GM19351 (cell line): ENCODE results near the gene CD37.

ENCODE experiments used
- ATAC-seq: cut with Tn5 transposase; IDR thresholded peaks from one replicate; pipeline ENCODE4 v1.9.1; 2021; ENCODE audit warnings: mild to moderate bottlenecking, moderate library complexity; ENCODE audit not compliant: unreplicated experiment

Gene CD37

GRCh38 chr19:49344505-49345423 lies 9.6 kb downstream of the CD37 start:
- no peak for ATAC-seq

DNA sequence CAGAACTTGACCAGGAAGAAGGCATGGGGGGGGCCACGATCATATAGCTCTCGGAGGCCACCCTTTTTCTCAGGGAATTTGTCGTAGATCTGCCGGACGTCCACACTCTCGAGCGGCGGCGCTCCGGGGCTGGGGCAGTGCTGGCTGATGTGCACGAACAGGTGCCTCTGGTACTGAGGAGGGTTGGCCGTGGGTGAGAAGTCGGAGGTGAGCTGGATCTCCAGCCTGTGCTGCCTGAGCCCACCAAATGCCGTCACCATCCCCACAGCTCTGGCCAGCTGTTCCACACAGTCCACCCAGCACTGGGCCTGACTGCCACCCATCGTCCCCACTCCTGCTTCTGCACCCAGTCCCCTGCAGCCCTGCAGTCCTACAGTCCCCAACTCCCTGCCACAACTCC lies 12.0 kb downstream of the CD37 start:
- no peak for ATAC-seq

GRCh38 chr19:49347835-49348234 lies 12.6 kb downstream of the CD37 start:
- no peak for ATAC-seq

DNA sequence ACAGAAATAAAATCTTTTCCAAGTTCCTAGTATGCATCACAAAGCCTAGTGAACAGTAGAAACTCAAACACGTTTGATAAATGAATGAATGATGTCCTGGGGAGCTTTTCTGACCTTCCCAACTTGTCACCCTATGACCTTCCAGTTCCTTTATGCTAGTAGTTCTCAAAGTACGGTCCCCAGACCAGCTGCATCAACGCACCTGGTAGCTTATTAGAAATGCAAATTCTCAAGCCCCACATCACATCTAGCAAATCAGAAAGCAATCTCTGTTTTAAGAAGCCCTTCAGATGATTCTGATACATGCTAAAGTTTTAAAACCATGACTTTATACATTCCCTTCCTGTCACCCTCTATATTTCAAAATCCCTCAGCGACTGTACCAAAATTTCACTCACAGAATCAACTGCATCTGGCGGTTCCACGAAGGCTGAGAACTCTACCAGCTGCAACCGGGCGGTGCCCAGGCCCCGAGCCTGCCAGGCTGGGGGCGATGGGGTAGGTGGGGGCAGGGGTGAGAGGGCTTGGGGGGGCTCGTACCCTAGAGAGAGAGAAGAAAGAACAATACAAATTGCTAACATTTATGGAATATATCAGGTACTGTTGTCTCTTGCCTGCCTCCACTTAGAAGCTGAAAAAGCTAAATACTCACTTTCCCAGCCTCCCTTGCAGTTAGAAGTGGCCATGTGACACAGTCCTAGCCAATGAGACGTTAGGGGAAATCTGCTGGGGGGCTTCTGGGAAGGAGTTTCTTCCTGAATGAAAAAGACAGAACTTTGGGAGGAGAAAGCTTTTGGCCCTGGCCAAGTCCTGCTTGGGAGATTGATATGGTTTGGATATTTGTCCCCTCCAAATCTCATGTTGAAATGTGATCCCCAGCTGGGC lies 13.3 kb downstream of the CD37 start:
- ATAC-seq, result no peak

GRCh38 chr19:49349567-49349966 lies 14.4 kb downstream of the CD37 start:
- ATAC-seq, result no peak

DNA sequence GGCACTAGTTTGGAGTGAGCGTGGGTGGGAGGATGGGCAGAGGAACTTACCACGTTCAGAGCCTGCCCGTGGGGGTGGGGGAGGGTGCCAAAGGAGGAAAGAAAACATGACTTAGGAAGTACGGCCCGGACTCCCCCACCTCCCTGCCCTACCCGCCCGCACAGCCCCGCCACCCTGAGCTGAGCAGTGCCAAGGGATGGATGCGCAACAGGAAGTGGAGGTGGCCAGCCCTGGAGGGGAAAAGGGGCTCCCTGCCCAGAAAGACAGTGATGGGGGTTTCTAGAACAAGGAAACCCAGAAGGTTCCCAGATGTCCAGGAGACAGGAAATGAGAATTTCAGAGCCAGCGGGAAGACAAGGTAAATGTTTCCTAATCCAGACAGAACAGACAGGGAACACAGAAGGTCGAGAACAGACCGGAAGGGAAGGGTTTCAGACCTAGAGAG lies 20.7 kb downstream of the CD37 start:
- ATAC-seq, result no peak

DNA sequence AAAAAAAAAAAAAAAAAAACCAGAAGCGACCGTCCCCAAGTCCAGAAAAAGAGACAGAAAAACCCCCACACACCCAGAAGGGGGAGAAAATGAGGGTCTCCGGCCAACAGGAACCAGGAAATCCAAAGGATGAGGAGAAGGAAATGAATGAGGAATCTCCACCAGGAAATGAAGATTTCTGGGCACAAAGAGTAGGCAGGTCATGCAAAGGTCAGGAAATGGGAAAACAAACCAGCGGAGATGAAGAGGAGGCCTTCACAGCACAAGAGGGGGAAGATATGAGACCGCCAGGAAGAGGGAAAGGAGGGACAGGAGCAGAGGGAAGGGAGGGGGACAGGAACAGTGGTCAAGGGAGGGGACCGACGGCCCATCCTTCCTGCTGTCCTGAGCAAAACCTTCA lies 21.2 kb downstream of the CD37 start:
- ATAC-seq, result no peak

GRCh38 chr19:49357186-49357585 lies 22.0 kb downstream of the CD37 start:
- no peak for ATAC-seq

- no peak for ATAC-seq
Observed at GRCh38 chr19:49359851-49360820, 24.9 kb downstream of the CD37 start.

- ATAC-seq, result no peak
Observed at GRCh38 chr19:49361438-49362047, 26.3 kb downstream of the CD37 start.

- no peak for ATAC-seq
Observed at GRCh38 chr19:49362048-49362928, 27.1 kb downstream of the CD37 start, which contains the start of gene TEAD2. TSS of gene TEAD2 (minus strand) at chr19:49362416. CDS start at chr19:49360075, 2,341 bp downstream.

DNA sequence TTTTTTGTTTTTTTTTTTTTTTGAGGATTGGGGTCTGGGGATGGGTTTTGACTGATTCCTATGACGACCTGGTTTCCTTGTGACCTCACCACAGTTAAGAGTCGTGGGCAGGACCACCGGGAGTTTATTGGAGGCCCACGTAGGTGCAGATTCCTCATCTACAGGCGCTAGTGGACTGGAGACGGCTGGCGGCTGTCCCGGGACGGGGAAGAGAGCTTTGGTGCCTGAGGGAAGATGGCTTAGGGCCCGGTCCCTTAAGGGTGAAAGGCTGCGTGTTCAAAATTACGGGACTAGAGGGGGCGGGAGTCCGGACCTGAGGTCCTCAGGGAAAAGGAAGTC lies 27.7 kb downstream of the CD37 start:
- ATAC-seq, result no peak

- ATAC-seq, result no peak
Observed at GRCh38 chr19:49363268-49364082, 28.3 kb downstream of the CD37 start, which contains the start of gene DKKL1. TSS of gene DKKL1 (plus strand) at chr19:49363877. CDS start at chr19:49363999, 122 bp downstream.

GRCh38 chr19:49364083-49364737 lies 29.0 kb downstream of the CD37 start:
- no peak for ATAC-seq

DNA sequence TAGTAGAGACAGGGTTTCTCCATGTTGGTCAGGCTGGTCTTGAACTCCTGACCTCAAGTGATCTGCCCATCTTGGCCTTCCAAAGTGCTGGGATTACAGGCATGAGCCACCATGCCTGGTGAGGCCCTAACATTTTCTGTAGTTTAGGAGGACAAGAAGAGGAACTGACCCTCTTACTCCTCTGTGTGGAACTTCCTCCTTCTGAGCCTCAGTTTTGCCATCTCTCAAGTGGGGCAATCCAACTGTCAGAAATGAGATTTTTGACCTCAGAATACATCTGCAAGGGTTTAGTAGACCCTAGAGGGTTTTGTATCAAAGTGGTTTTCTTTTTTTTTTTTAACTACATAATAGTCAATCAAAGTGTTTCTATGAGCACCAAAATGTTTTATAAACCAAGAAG lies 30.9 kb downstream of the CD37 start:
- no peak for ATAC-seq

DNA sequence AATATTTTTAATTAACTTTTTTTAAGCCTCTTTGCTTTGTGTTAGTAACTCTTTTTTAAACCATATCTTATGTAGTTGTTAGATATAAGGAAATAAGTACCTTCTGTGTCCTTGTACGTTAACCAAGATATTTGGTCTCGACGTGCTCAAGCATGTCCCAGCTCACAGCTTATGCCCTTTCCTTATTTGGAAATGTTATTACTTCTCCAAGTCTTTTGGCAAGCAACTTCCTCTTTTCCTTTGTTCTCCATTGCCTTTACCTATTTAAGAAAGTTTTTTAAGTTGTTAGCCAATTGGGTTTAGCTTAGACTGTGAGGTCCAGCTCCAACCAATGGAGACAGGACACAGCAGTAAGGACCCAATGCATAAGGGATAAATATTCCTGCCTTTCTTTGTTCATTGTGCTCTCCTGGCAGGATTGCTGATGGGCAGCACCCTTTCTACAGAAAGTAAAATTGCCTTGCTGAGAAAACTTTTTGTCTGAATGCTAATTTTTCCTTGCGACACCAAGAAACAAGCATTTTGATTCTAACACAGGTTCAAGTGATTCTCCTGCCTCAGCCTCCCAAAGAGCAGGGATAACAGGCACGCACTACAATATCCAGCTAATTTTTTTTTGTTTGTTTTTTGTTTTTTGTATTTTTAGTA lies 33.6 kb downstream of the CD37 start:
- ATAC-seq, result no peak

GRCh38 chr19:49371184-49371583 lies 36.0 kb downstream of the CD37 start:
- ATAC-seq, result no peak
